Natural killer cell (primary cell): ENCODE results near the gene KCNC1. TPM values are rescaled to one million over a fixed set of nuclear protein-coding genes. Genes with fewer than 3 reads are reported as not detected.

Experiments used
- ATAC-seq, 3 donors: fragments of 150-1000 bp in 2 of 3; fragments of 200-7000 bp in 1 of 3; cut with Tn5 transposase; 1 replicate in 1 of 3; 2 replicates in 2 of 3; pipeline ENCODE4 v1.10.0; 2021; ENCODE audit warnings: mild to moderate bottlenecking in 2 of 3, moderate library complexity in 2 of 3
- DNase-seq, 2 donors: peaks; one replicate each; pipeline versions ENCODE4 v3.0.0 to v3.0.0-alpha.2; 2013 to 2021; ENCODE audit warnings: mixed read lengths in 1 of 2
- H3K27ac ChIP-seq: one replicate; pipeline ENCODE4 v1.5.1; 2013; ENCODE audit warnings: mild to moderate bottlenecking, low read length
- H3K27me3 ChIP-seq: one replicate; pipeline ENCODE4 v1.6.1; 2013; ENCODE audit warnings: low read length; ENCODE audit not compliant: control insufficient read depth, insufficient read depth
- H3K36me3 ChIP-seq: one replicate; pipeline ENCODE4 v1.6.1; 2013; ENCODE audit warnings: low read length; ENCODE audit not compliant: control insufficient read depth, insufficient read depth
- H3K4me1 ChIP-seq: one replicate; pipeline ENCODE4 v1.6.1; 2013; ENCODE audit warnings: low read length; ENCODE audit not compliant: control insufficient read depth, insufficient read depth
- H3K4me3 ChIP-seq: one replicate; pipeline ENCODE4 v1.5.1; 2013; ENCODE audit warnings: low read length
- H3K9me3 ChIP-seq: one replicate; pipeline ENCODE4 v1.6.1; 2013; ENCODE audit warnings: low read length; ENCODE audit not compliant: control insufficient read depth, insufficient read depth
- H3K27ac Mint-ChIP-seq, 2 donors: one replicate each; pipeline ENCODE4 v1.8.0; 2022; ENCODE audit warnings: mild to moderate bottlenecking in 2 of 2, mixed read lengths in 2 of 2, moderate library complexity in 1 of 2
- H3K27me3 Mint-ChIP-seq, 2 donors: one replicate each; pipeline ENCODE4 v1.8.0; 2022; ENCODE audit warnings: low read depth in 2 of 2, mixed read lengths in 2 of 2
- H3K36me3 Mint-ChIP-seq: one replicate; pipeline ENCODE4 v1.8.0; 2022; ENCODE audit warnings: mixed read lengths
- H3K4me1 Mint-ChIP-seq, 2 donors: one replicate each; pipeline ENCODE4 v1.8.0; 2022; ENCODE audit warnings: mixed read lengths in 2 of 2
- H3K4me3 Mint-ChIP-seq: one replicate; pipeline ENCODE4 v1.8.0; 2022; ENCODE audit warnings: mild to moderate bottlenecking, moderate library complexity, mixed read lengths
- H3K9me3 Mint-ChIP-seq, 2 donors: one replicate each; pipeline ENCODE4 v1.8.0; 2022; ENCODE audit warnings: mixed read lengths in 2 of 2
- WGBS: methylation state at CpG from one replicate; pipeline ENCODE4 v1.1.7; 2013; ENCODE audit warnings: missing lambda C conversion rate; ENCODE audit not compliant: insufficient coverage; 5-methylcytosine and 5-hydroxymethylcytosine counted together
- intact Hi-C: fragments of 100-400 bp; cut with micrococcal nuclease; formaldehyde crosslinking; loops from one replicate; pipeline ENCODE4 v1.14.2; 2022
- total RNA-seq, 4 donors: library from RNA; stranded (reverse); fragments of 120-200 nt in 1 of 4; gene quantifications; one replicate each; pipeline versions ENCODE4 v1.2.3 to v1.2.4, GENCODE V29; 2013 to 2022
- TF ChIP-seq, protein P1 (sequence below): fragments of 200-600 bp; IDR thresholded peaks from one replicate; pipeline ENCODE4 v1.8.0; 2022; ENCODE audit warnings: antibody characterized with exemption

The KCNC1 gene
- total RNA-seq, 3 donors from 2014 or later (not counting 1 experiment from before 2014, with no cell fraction given) = not detected

DNA sequence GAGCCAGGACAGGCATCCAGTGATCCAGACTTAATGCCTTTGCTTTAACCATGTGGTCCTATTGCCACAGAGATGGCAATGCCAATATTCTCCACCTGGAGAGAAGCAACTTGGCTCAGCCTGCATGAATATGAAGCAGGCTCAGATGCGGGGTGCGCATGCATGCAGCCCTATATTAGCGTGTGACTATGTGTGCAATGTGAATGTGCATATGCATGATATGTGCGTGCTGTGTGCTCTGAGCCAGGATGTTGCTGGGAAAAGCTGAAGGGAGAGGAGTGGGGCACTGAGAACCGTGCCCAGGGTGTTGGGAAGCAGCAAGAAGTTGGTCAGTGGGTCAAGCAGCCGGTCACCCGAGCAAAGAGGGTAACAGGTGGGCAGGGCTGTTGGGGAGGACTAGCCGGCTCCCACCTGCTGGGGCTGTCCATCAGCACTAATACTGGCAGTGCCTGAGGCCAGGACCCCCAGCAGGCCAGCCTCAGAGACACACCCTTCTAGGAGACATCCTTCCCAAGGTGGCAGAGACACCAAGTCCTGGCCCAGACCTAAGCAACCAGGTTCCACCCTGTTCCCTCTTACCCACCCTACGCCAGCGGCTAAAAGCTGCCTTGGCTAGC is 40.0 kb upstream of the KCNC1 start:
- no peak overlapping the region for H3K27ac ChIP-seq
- no peak for DNase-seq
- no peaks in the 10 kb centered on the region for H3K9me3 ChIP-seq
- Mint-ChIP-seq H3K4me3 (no peak overlapping the region), H3K36me3 (no peaks in the 10 kb centered on the region), H3K9me3 (no peaks in the 10 kb centered on the region), H3K27me3 (peaks cover 46 to 55% of the 10 kb centered on the region in 2 donors), H3K4me1 (peaks cover 0 to 5% of the 10 kb centered on the region in 2 donors), H3K27ac (no peak overlapping the region)
- no peak overlapping the region for H3K4me3 ChIP-seq
- peaks cover 6% of the 10 kb centered on the region for H3K27me3 ChIP-seq
- no peaks in the 10 kb centered on the region for H3K4me1 ChIP-seq
- TF ChIP-seq, protein P1, sequence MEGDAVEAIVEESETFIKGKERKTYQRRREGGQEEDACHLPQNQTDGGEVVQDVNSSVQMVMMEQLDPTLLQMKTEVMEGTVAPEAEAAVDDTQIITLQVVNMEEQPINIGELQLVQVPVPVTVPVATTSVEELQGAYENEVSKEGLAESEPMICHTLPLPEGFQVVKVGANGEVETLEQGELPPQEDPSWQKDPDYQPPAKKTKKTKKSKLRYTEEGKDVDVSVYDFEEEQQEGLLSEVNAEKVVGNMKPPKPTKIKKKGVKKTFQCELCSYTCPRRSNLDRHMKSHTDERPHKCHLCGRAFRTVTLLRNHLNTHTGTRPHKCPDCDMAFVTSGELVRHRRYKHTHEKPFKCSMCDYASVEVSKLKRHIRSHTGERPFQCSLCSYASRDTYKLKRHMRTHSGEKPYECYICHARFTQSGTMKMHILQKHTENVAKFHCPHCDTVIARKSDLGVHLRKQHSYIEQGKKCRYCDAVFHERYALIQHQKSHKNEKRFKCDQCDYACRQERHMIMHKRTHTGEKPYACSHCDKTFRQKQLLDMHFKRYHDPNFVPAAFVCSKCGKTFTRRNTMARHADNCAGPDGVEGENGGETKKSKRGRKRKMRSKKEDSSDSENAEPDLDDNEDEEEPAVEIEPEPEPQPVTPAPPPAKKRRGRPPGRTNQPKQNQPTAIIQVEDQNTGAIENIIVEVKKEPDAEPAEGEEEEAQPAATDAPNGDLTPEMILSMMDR = no peak
- intact Hi-C loops = no loop called here
- ATAC-seq = no peak
- H3K36me3 ChIP-seq = no peaks in the 10 kb centered on the region
- WGBS = 83% methylated on average over 8 of the region's 10 CpGs

DNA sequence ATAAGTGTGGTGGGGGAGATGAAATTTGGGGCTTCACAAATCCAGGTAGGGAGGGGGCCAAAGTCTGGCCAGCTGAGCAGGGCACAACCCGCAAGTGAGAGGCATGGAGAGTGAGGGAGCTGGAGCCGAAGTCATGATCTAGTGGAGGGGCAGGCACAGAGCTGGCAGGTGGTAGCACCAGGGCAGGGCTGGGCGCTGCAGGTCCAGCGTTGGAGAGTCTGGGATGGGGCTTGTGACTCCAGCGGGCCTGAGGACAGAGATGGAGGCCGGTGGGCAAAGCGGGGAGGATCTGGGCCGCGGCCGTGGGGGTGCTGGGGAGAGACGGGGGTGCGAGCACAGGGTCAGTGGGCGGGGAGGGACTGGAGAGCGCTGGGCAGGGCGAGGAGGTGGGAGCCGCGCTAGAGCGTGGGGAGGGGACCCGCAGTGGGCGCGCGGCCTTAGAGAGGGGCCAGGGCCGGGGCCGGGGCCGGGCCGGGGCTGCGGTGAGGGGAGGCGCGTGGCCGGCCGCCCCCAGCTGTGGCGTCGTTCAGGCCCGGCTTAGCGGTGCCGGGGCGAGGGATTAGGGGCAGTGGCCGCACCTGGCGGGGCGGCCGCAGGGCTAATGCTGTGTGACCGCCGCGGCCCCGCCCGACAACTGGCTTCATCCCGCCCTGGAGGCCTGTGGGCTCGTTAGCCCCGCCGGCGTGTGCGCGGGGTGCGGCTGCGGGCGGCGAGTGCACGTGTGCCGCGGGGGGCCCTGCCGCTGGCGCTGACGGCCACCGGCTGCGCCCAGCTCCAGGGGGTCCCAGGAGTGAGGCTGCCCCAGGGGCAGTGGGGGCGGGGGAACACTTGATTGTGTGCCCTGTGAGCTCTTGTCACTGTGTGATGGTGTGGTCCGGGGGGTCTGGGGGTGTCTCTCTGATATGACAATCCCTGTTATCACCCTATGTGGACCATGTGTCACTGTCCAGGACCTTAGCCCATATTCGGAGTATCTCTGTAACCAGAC is 38.8 kb upstream of the KCNC1 start:
- Histone ChIP-seq H3K4me3 (no peak overlapping the region), H3K36me3 (no peaks in the 10 kb centered on the region), H3K27ac (no peak overlapping the region), H3K9me3 (no peaks in the 10 kb centered on the region), H3K4me1 (no peaks in the 10 kb centered on the region), H3K27me3 (peaks cover 6% of the 10 kb centered on the region)
- 11% methylated on average over 66 of the region's 68 CpGs for WGBS
- ATAC-seq = no peak
- peaks cover 46 to 55% of the 10 kb centered on the region in 2 donors for H3K27me3 Mint-ChIP-seq
- no peak for DNase-seq
- H3K27ac Mint-ChIP-seq = no peak overlapping the region
- no peaks in the 10 kb centered on the region for H3K36me3 Mint-ChIP-seq
- TF ChIP-seq, protein P1 = no peak
- intact Hi-C loops = no loop called here
- peaks cover 0 to 5% of the 10 kb centered on the region in 2 donors for H3K4me1 Mint-ChIP-seq
- no peak overlapping the region for H3K4me3 Mint-ChIP-seq
- H3K9me3 Mint-ChIP-seq = no peaks in the 10 kb centered on the region

DNA sequence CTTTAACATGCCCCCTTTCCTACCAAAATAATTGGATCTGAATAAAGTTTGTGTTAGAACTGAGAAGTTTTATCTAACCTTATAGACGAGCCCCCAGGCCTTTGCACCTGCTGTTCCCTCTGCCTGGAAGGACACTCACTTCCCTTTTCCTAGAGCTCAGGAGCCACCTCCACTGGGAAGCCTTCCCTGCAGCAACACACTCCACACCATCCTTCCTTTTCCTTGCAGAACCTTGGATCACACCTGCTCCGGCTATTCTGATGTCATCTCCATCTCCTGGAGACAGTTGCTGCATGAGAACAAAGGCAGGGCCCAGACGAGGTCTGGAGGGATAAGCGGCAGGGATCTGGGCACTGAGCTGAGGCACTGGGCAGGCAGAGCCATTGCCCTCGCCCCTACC is 37.8 kb upstream of the KCNC1 start:
- intact Hi-C loops = no loop called here
- DNase-seq (no peak), ATAC-seq (no peak)
- Mint-ChIP-seq H3K4me1 (peaks cover 0 to 5% of the 10 kb centered on the region in 2 donors), H3K9me3 (no peaks in the 10 kb centered on the region), H3K27me3 (peaks cover 45 to 55% of the 10 kb centered on the region in 2 donors), H3K36me3 (no peaks in the 10 kb centered on the region), H3K27ac (no peak overlapping the region), H3K4me3 (no peak overlapping the region)
- Histone ChIP-seq H3K9me3 (no peaks in the 10 kb centered on the region), H3K4me1 (no peaks in the 10 kb centered on the region), H3K36me3 (no peaks in the 10 kb centered on the region), H3K27me3 (peaks cover 6% of the 10 kb centered on the region), H3K4me3 (no peak overlapping the region), H3K27ac (no peak overlapping the region)
- TF ChIP-seq, protein P1 = no peak
- WGBS = 82% methylated on average over 5 of the region's 5 CpGs
